ENCODE measurements around the gene FARSA. TPM values are rescaled to one million over a fixed set of nuclear protein-coding genes. Genes with fewer than 3 reads are reported as not detected.

The FARSA gene
- total and polyA plus RNA-seq, 2 of the 13 experiments (the other 11 are each of a cell fraction or from before 2014, with no cell fraction given), result 25.9 to 72.0 TPM

DNA sequence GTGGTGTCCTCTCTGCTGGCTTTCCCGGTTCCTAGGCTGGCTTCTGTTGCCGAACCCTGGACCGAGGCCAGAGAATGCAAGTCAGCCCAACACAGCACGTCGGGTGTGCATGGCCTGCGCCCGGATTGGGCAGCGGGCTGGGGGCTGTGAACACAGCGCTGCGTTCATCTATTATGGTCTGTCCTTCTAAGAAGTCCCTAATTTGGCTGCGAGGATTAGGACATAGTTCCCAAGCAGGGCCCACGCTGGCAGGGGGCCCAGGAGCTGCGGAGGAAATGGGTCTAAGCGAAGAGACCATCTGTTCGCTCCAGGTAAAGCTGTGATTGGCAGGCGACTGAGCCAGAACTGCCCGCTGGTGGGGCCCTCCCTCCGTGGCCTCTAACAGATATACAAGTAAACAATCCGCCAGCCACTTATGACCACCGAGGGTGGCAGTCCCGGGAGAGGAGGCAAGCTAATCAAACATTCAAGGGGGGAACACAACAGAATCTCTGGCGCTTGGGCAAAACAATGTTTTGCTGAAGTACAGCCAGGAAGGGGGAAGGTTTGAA, 20.4 kb downstream of the FARSA start (continued):
- TF ChIP-seq MLX (CRISPR knock-in tag; IDR thresholded peaks at IDR 0.05), result peak; percentile 84
- TF ChIP-seq KDM2A (CRISPR knock-in tag; IDR thresholded peaks at IDR 0.05; ENCODE audit: borderline replicate concordance, low read depth), result peak; percentile 66
- TF ChIP-seq, protein P1, sequence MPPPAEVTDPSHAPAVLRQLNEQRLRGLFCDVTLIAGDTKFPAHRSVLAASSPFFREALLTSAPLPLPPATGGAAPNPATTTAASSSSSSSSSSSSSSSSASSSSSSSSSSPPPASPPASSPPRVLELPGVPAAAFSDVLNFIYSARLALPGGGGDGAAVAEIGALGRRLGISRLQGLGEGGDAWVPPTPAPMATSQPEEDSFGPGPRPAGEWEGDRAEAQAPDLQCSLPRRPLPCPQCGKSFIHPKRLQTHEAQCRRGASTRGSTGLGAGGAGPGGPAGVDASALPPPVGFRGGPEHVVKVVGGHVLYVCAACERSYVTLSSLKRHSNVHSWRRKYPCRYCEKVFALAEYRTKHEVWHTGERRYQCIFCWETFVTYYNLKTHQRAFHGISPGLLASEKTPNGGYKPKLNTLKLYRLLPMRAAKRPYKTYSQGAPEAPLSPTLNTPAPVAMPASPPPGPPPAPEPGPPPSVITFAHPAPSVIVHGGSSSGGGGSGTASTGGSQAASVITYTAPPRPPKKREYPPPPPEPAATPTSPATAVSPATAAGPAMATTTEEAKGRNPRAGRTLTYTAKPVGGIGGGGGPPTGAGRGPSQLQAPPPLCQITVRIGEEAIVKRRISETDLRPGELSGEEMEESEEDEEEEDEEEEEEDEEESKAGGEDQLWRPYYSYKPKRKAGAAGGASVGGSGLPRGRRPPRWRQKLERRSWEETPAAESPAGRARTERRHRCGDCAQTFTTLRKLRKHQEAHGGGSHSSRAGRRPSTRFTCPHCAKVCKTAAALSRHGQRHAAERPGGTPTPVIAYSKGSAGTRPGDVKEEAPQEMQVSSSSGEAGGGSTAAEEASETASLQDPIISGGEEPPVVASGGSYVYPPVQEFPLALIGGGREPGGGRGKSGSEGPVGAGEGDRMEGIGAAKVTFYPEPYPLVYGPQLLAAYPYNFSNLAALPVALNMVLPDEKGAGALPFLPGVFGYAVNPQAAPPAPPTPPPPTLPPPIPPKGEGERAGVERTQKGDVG (CRISPR knock-in tag; IDR thresholded peaks at IDR 0.05; ENCODE audit: borderline replicate concordance), result no peak
- no peak for TF ChIP-seq ZNF512B (CRISPR knock-in tag; IDR thresholded peaks at IDR 0.05; ENCODE audit: borderline replicate concordance)
- TF ChIP-seq HOXA5 (CRISPR knock-in tag; IDR thresholded peaks at IDR 0.05), result 0 out of 2 replicates have a peak, but pooled peaks have one; percentile 39
- TF ChIP-seq HOXA3 (CRISPR knock-in tag; IDR thresholded peaks at IDR 0.05), result peak; percentile 41; the same call in 1 of the 2 replicates
- TF ChIP-seq ZFY (CRISPR knock-in tag; IDR thresholded peaks at IDR 0.05), result peak; percentile 53
- TF ChIP-seq NFYC (CRISPR knock-in tag; IDR thresholded peaks at IDR 0.05), result peak; percentile 59
- TF ChIP-seq, protein P2, sequence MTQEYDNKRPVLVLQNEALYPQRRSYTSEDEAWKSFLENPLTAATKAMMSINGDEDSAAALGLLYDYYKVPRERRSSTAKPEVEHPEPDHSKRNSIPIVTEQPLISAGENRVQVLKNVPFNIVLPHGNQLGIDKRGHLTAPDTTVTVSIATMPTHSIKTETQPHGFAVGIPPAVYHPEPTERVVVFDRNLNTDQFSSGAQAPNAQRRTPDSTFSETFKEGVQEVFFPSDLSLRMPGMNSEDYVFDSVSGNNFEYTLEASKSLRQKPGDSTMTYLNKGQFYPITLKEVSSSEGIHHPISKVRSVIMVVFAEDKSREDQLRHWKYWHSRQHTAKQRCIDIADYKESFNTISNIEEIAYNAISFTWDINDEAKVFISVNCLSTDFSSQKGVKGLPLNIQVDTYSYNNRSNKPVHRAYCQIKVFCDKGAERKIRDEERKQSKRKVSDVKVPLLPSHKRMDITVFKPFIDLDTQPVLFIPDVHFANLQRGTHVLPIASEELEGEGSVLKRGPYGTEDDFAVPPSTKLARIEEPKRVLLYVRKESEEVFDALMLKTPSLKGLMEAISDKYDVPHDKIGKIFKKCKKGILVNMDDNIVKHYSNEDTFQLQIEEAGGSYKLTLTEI (CRISPR knock-in tag; conservative IDR thresholded peaks at IDR 0.05), result no peak
- no peak for TF ChIP-seq PRDM4 (CRISPR knock-in tag; IDR thresholded peaks at IDR 0.05; ENCODE audit: borderline replicate concordance)
- no peak for TF ChIP-seq ZSCAN31 (CRISPR knock-in tag; IDR thresholded peaks at IDR 0.05; ENCODE audit: low read depth)
- no peak for TF ChIP-seq ZNF556 (CRISPR knock-in tag; IDR thresholded peaks at IDR 0.05; ENCODE audit: borderline replicate concordance)
- TF ChIP-seq DNMT1 (CRISPR knock-in tag; IDR thresholded peaks at IDR 0.05), result no peak
- TF ChIP-seq SALL1 (CRISPR knock-in tag; IDR thresholded peaks at IDR 0.05), result peak; percentile 67; the same call in 1 of the 2 replicates
- no peak for TF ChIP-seq NR0B2 (CRISPR knock-in tag; IDR thresholded peaks at IDR 0.05)
- 0 out of 2 replicates have a peak, but pooled peaks have one; percentile 54 for TF ChIP-seq IRF2 (CRISPR knock-in tag; IDR thresholded peaks at IDR 0.05)
- no peak for TF ChIP-seq MAZ (IDR thresholded peaks at IDR 0.05; ENCODE audit: borderline replicate concordance, low read depth, low read length)
- TF ChIP-seq MAZ (CRISPR knock-in tag; IDR thresholded peaks at IDR 0.05; ENCODE audit: low read depth), result no peak

Measured in HepG2 (cell line).